WTC11 (cell line): ENCODE measurements around the gene ATP5MC2. TPM values are rescaled to one million over a fixed set of nuclear protein-coding genes. Genes with fewer than 3 reads are reported as not detected.

Source experiments
- ATAC-seq: fragments of 200-7000 bp; cut with Tn5 transposase; 2 replicates; pipeline ENCODE4 v1.10.0; 2021; ENCODE audit warnings: mild to moderate bottlenecking, moderate library complexity
- CTCF ChIA-PET: fragments of 300-600 bp; sonication (Branson Sonifier 250); formaldehyde crosslinking; loops from one replicate; lab custom pipeline; 2021; ENCODE audit warnings: antibody characterized with exemption; lab: Charles Lee
- POLR2A ChIA-PET: fragments of 350-600 bp; sonication (Branson Sonifier 250); formaldehyde crosslinking; loops from one replicate; lab custom pipeline; 2021; ENCODE audit warnings: antibody characterized with exemption; lab: Charles Lee
- DNase-seq: peaks from one replicate; pipeline ENCODE4 v3.0.0; 2021; ENCODE audit warnings: low spot score
- H3K27ac Mint-ChIP-seq: 2 replicates; pipeline ENCODE4 v1.8.0; 2021; ENCODE audit warnings: mixed read lengths
- H3K27me3 Mint-ChIP-seq: 2 replicates; pipeline ENCODE4 v1.8.0; 2021; ENCODE audit warnings: low read depth, mild to moderate bottlenecking, moderate library complexity, mixed read lengths
- H3K36me3 Mint-ChIP-seq: 2 replicates; pipeline ENCODE4 v1.8.0; 2021; ENCODE audit warnings: mixed read lengths
- H3K4me1 Mint-ChIP-seq: 2 replicates; pipeline ENCODE4 v1.8.0; 2022; ENCODE audit warnings: mixed read lengths
- H3K4me3 Mint-ChIP-seq: 2 replicates; pipeline ENCODE4 v1.8.0; 2021; ENCODE audit warnings: mild to moderate bottlenecking, moderate library complexity, mixed read lengths
- H3K9me3 Mint-ChIP-seq: 2 replicates; pipeline ENCODE4 v1.8.0; 2021; ENCODE audit warnings: mixed read lengths
- ATF6 ChIP-seq: sonication (generic); formaldehyde crosslinking; IDR thresholded peaks from 2 replicates; pipeline ENCODE4 v1.8.1; 2023; ENCODE audit warnings: mild to moderate bottlenecking, missing genetic modification reagents
- NFE2L1 ChIP-seq: sonication (generic); formaldehyde crosslinking; IDR thresholded peaks from 2 replicates; pipeline ENCODE4 v1.8.1; 2023; ENCODE audit warnings: missing genetic modification reagents
- SP1 ChIP-seq: sonication (generic); formaldehyde crosslinking; conservative IDR thresholded peaks from 2 replicates; pipeline ENCODE4 v1.8.1; 2022; ENCODE audit warnings: missing genetic modification reagents
- TCF7 ChIP-seq: sonication (generic); formaldehyde crosslinking; IDR thresholded peaks from 2 replicates; pipeline ENCODE4 v1.8.0; 2022; ENCODE audit warnings: mild to moderate bottlenecking, low read depth, missing genetic modification reagents, moderate library complexity
- TEAD1 ChIP-seq: sonication (generic); formaldehyde crosslinking; IDR thresholded peaks from 2 replicates; pipeline ENCODE4 v1.8.0; 2022; ENCODE audit warnings: mild to moderate bottlenecking, missing genetic modification reagents
- USF2 ChIP-seq: sonication (generic); formaldehyde crosslinking; IDR thresholded peaks from 2 replicates; pipeline ENCODE4 v1.8.1; 2023; ENCODE audit warnings: mild to moderate bottlenecking, missing genetic modification reagents, moderate library complexity
- ZNF219 ChIP-seq: sonication (generic); formaldehyde crosslinking; IDR thresholded peaks from 2 replicates; pipeline ENCODE4 v1.8.0; 2023; ENCODE audit warnings: missing genetic modification reagents, mild to moderate bottlenecking, borderline replicate concordance
- ZNF232 ChIP-seq: sonication (generic); formaldehyde crosslinking; IDR thresholded peaks from 2 replicates; pipeline ENCODE4 v1.8.0; 2022; ENCODE audit warnings: mild to moderate bottlenecking, missing genetic modification reagents
- total RNA-seq: library from RNA; stranded (reverse); gene quantifications from 3 replicates; pipeline ENCODE4 v1.2.3, GENCODE V29; 2021
- TF ChIP-seq, protein P1 (sequence below): fragments of 250-450 bp; sonication (Bioruptor Pico); IDR thresholded peaks from 2 replicates; pipeline ENCODE4 v2.1.2; 2022; ENCODE audit warnings: mild to moderate bottlenecking, moderate library complexity
- TF ChIP-seq, protein P2 (sequence below): sonication (generic); formaldehyde crosslinking; IDR thresholded peaks from 2 replicates; pipeline ENCODE4 v1.8.1; 2023; ENCODE audit warnings: mild to moderate bottlenecking, missing genetic modification reagents, borderline replicate concordance
- TF ChIP-seq, protein P3 (sequence below): fragments of 200-600 bp; IDR thresholded peaks from 2 replicates; pipeline ENCODE4 v1.8.0; 2022; ENCODE audit warnings: antibody characterized with exemption
- TF ChIP-seq, protein P4 (sequence below): fragments of 250-450 bp; sonication (Bioruptor Pico); IDR thresholded peaks from 2 replicates; pipeline ENCODE4 v1.9.0; 2021; ENCODE audit warnings: moderate library complexity, mild to moderate bottlenecking, inconsistent platforms, borderline replicate concordance
- TF ChIP-seq, protein P5 (sequence below): sonication (generic); formaldehyde crosslinking; IDR thresholded peaks from 2 replicates; pipeline ENCODE4 v1.8.1; 2023; ENCODE audit warnings: mild to moderate bottlenecking, missing genetic modification reagents, moderate library complexity
- TF ChIP-seq, protein P6 (sequence below): sonication (generic); formaldehyde crosslinking; IDR thresholded peaks from 2 replicates; pipeline ENCODE4 v1.8.1; 2022; ENCODE audit warnings: mild to moderate bottlenecking, moderate library complexity, missing genetic modification reagents
- TF ChIP-seq, protein P7 (sequence below): sonication (generic); formaldehyde crosslinking; IDR thresholded peaks from 2 replicates; pipeline ENCODE4 v1.8.0; 2022; ENCODE audit warnings: mild to moderate bottlenecking, missing genetic modification reagents

The ATP5MC2 gene
- total RNA-seq, 1 experiment from 2014 or later: 411 TPM

- CTCF ChIA-PET: interaction anchor here (0.6 to 2.4 kb wide), 4 partner anchors 9 to 73 kb away, joined by 3 to 10 read pairs (median 4); partner anchors contain the start of gene ATP5MC2
- no peak overlapping the region for H3K4me3 Mint-ChIP-seq
- H3K27ac Mint-ChIP-seq: no peak overlapping the region
- H3K9me3 Mint-ChIP-seq: peaks cover 3% of the 10 kb centered on the region; the same call in 1 of the 2 replicates
- TF ChIP-seq, protein P1, sequence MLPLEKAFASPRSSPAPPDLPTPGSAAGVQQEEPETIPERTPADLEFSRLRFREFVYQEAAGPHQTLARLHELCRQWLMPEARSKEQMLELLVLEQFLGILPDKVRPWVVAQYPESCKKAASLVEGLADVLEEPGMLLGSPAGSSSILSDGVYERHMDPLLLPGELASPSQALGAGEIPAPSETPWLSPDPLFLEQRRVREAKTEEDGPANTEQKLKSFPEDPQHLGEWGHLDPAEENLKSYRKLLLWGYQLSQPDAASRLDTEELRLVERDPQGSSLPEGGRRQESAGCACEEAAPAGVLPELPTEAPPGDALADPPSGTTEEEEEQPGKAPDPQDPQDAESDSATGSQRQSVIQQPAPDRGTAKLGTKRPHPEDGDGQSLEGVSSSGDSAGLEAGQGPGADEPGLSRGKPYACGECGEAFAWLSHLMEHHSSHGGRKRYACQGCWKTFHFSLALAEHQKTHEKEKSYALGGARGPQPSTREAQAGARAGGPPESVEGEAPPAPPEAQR (CRISPR knock-in tag): no peak
- TF ChIP-seq, protein P2, sequence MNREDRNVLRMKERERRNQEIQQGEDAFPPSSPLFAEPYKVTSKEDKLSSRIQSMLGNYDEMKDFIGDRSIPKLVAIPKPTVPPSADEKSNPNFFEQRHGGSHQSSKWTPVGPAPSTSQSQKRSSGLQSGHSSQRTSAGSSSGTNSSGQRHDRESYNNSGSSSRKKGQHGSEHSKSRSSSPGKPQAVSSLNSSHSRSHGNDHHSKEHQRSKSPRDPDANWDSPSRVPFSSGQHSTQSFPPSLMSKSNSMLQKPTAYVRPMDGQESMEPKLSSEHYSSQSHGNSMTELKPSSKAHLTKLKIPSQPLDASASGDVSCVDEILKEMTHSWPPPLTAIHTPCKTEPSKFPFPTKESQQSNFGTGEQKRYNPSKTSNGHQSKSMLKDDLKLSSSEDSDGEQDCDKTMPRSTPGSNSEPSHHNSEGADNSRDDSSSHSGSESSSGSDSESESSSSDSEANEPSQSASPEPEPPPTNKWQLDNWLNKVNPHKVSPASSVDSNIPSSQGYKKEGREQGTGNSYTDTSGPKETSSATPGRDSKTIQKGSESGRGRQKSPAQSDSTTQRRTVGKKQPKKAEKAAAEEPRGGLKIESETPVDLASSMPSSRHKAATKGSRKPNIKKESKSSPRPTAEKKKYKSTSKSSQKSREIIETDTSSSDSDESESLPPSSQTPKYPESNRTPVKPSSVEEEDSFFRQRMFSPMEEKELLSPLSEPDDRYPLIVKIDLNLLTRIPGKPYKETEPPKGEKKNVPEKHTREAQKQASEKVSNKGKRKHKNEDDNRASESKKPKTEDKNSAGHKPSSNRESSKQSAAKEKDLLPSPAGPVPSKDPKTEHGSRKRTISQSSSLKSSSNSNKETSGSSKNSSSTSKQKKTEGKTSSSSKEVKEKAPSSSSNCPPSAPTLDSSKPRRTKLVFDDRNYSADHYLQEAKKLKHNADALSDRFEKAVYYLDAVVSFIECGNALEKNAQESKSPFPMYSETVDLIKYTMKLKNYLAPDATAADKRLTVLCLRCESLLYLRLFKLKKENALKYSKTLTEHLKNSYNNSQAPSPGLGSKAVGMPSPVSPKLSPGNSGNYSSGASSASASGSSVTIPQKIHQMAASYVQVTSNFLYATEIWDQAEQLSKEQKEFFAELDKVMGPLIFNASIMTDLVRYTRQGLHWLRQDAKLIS (CRISPR knock-in tag): no peak
- TF ChIP-seq ZNF219 (CRISPR knock-in tag): no peak
- TF ChIP-seq NFE2L1 (CRISPR knock-in tag): no peak
- no peak for TF ChIP-seq ZNF232 (CRISPR knock-in tag)
- TF ChIP-seq TEAD1 (CRISPR knock-in tag): no peak
- TF ChIP-seq ATF6 (CRISPR knock-in tag): no peak
- TF ChIP-seq, protein P3, sequence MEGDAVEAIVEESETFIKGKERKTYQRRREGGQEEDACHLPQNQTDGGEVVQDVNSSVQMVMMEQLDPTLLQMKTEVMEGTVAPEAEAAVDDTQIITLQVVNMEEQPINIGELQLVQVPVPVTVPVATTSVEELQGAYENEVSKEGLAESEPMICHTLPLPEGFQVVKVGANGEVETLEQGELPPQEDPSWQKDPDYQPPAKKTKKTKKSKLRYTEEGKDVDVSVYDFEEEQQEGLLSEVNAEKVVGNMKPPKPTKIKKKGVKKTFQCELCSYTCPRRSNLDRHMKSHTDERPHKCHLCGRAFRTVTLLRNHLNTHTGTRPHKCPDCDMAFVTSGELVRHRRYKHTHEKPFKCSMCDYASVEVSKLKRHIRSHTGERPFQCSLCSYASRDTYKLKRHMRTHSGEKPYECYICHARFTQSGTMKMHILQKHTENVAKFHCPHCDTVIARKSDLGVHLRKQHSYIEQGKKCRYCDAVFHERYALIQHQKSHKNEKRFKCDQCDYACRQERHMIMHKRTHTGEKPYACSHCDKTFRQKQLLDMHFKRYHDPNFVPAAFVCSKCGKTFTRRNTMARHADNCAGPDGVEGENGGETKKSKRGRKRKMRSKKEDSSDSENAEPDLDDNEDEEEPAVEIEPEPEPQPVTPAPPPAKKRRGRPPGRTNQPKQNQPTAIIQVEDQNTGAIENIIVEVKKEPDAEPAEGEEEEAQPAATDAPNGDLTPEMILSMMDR: no peak
- no peak for TF ChIP-seq USF2
- TF ChIP-seq, protein P4, sequence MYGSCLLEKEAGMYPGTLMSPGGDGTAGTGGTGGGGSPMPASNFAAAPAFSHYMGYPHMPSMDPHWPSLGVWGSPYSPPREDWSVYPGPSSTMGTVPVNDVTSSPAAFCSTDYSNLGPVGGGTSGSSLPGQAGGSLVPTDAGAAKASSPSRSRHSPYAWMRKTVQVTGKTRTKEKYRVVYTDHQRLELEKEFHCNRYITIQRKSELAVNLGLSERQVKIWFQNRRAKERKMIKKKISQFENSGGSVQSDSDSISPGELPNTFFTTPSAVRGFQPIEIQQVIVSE (CRISPR knock-in tag): no peak
- TF ChIP-seq, protein P5, sequence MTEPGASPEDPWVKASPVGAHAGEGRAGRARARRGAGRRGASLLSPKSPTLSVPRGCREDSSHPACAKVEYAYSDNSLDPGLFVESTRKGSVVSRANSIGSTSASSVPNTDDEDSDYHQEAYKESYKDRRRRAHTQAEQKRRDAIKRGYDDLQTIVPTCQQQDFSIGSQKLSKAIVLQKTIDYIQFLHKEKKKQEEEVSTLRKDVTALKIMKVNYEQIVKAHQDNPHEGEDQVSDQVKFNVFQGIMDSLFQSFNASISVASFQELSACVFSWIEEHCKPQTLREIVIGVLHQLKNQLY (CRISPR knock-in tag): no peak
- TF ChIP-seq, protein P6, sequence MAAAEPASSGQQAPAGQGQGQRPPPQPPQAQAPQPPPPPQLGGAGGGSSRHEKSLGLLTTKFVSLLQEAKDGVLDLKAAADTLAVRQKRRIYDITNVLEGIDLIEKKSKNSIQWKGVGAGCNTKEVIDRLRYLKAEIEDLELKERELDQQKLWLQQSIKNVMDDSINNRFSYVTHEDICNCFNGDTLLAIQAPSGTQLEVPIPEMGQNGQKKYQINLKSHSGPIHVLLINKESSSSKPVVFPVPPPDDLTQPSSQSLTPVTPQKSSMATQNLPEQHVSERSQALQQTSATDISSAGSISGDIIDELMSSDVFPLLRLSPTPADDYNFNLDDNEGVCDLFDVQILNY (CRISPR knock-in tag): no peak
- TF ChIP-seq TCF7 (CRISPR knock-in tag): no peak
- TF ChIP-seq, protein P7, sequence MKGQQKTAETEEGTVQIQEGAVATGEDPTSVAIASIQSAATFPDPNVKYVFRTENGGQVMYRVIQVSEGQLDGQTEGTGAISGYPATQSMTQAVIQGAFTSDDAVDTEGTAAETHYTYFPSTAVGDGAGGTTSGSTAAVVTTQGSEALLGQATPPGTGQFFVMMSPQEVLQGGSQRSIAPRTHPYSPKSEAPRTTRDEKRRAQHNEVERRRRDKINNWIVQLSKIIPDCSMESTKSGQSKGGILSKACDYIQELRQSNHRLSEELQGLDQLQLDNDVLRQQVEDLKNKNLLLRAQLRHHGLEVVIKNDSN (CRISPR knock-in tag): no peak
- no peak for TF ChIP-seq SP1 (CRISPR knock-in tag)
- ATAC-seq (peak; percentile 55), DNase-seq (no peak)
- H3K27me3 Mint-ChIP-seq: no peaks in the 10 kb centered on the region; the same call in 1 of the 2 replicates
- no peaks in the 10 kb centered on the region for H3K36me3 Mint-ChIP-seq
- H3K4me1 Mint-ChIP-seq: peaks cover 15% of the 10 kb centered on the region
- POLR2A ChIA-PET: interaction anchor here (0.6 kb wide), 1 partner anchor 614 kb away, joined by 3 read pairs; no protein-coding TSS in a partner anchor
Observed at GRCh38 chr12:53684654-53685220, 8.9 kb upstream of the ATP5MC2 start.
